HEK293 (cell line): ENCODE results near the gene DOK5.

Experiments used
- GLI2 ChIP-seq: fragments of 450-650 bp; formaldehyde crosslinking; IDR thresholded peaks from 2 replicates; pipeline ENCODE4; 2017; ENCODE audit warnings: missing biosample characterization, missing genetic modification characterization, low read depth, borderline replicate concordance
- KLF9 ChIP-seq: fragments of 450-650 bp; formaldehyde crosslinking; IDR thresholded peaks from 2 replicates; pipeline ENCODE4 v1.5.1; 2016; ENCODE audit warnings: missing biosample characterization, missing genetic modification characterization, low read depth
- ZBTB8A ChIP-seq: fragments of 450-650 bp; formaldehyde crosslinking; IDR thresholded peaks from 2 replicates; pipeline ENCODE4 v1.5.1; 2016; ENCODE audit warnings: missing biosample characterization, missing genetic modification characterization
- TF ChIP-seq, protein P1 (sequence below): fragments of 450-650 bp; formaldehyde crosslinking; IDR thresholded peaks from 2 replicates; pipeline ENCODE4 v1.5.1; 2016; ENCODE audit warnings: missing biosample characterization, missing genetic modification characterization

DNA sequence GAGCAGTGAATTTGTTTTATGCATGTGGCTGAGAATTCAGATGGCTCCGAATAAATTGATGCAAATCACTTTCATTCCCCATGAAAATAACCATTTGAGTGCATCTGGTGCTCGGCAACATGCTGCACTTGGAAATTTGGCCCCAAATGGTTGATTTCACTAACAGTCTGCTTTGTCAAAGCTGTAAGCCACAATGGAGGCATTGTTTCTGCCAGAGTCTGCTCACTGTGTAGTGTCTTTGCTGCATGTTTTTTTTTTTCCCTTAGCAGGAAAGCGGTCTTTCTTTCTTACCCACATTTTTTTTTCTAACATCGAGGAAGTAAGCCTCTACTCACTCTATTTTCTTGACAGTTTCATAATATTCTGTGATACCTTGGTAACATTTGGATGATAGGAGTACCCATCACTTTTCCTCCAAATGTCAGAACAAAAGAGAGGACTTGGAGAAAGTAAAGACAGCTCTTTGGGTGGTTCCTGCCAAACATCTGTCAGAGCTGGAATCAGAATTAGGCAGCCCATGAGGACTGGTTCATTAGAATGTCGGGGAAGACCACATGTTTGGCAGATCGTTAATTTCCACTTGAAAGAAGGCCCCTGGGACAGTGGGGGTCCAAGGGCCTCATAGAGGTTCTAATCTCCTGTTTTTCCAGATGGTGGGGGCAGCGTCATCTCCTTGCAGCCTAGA, 149.5 kb downstream of the DOK5 start:
- no peak for TF ChIP-seq GLI2 (tag by site-specific recombination)
- no peak for TF ChIP-seq KLF9
- TF ChIP-seq ZBTB8A (tag by site-specific recombination) = no peak
- TF ChIP-seq, protein P1, sequence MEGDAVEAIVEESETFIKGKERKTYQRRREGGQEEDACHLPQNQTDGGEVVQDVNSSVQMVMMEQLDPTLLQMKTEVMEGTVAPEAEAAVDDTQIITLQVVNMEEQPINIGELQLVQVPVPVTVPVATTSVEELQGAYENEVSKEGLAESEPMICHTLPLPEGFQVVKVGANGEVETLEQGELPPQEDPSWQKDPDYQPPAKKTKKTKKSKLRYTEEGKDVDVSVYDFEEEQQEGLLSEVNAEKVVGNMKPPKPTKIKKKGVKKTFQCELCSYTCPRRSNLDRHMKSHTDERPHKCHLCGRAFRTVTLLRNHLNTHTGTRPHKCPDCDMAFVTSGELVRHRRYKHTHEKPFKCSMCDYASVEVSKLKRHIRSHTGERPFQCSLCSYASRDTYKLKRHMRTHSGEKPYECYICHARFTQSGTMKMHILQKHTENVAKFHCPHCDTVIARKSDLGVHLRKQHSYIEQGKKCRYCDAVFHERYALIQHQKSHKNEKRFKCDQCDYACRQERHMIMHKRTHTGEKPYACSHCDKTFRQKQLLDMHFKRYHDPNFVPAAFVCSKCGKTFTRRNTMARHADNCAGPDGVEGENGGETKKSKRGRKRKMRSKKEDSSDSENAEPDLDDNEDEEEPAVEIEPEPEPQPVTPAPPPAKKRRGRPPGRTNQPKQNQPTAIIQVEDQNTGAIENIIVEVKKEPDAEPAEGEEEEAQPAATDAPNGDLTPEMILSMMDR (tag by site-specific recombination) = no peak
